Measurements from ENCODE around the gene MYBBP1A.

The MYBBP1A gene

GRCh38 chr17:4508207-4508606, 47.0 kb downstream of the MYBBP1A start:
- no peak for TF ChIP-seq CTCF (IDR thresholded peaks at IDR 0.05; ENCODE audit: borderline replicate concordance, insufficient read depth, low read depth, low read length)
- H3K4me3 ChIP-seq (ENCODE audit: low read depth, low read length) = no peak overlapping the region

GRCh38 chr17:4507361-4508111, 47.6 kb downstream of the MYBBP1A start:
- H3K4me3 ChIP-seq (ENCODE audit: low read depth, low read length) = no peak overlapping the region
- TF ChIP-seq CTCF (IDR thresholded peaks at IDR 0.05; ENCODE audit: borderline replicate concordance, insufficient read depth, low read depth, low read length) = no peak

GRCh38 chr17:4506892-4507291, 48.3 kb downstream of the MYBBP1A start:
- no peak overlapping the region for H3K4me3 ChIP-seq (ENCODE audit: low read depth, low read length)
- no peak for TF ChIP-seq CTCF (IDR thresholded peaks at IDR 0.05; ENCODE audit: borderline replicate concordance, insufficient read depth, low read depth, low read length)

GRCh38 chr17:4506175-4506813, 48.9 kb downstream of the MYBBP1A start:
- TF ChIP-seq CTCF (IDR thresholded peaks at IDR 0.05; ENCODE audit: borderline replicate concordance, insufficient read depth, low read depth, low read length) = no peak

GRCh38 chr17:4505187-4505586, 50.0 kb downstream of the MYBBP1A start:
- TF ChIP-seq CTCF (IDR thresholded peaks at IDR 0.05; ENCODE audit: borderline replicate concordance, insufficient read depth, low read depth, low read length) = no peak
- H3K4me3 ChIP-seq (ENCODE audit: low read depth, low read length) = no peak overlapping the region

More at GRCh38 chr17:4506175-4506813, 48.9 kb downstream of the MYBBP1A start:
- no peak overlapping the region for H3K4me3 ChIP-seq (ENCODE audit: low read depth, low read length)

GRCh38 chr17:4504188-4504587, 51.0 kb downstream of the MYBBP1A start:
- TF ChIP-seq CTCF (IDR thresholded peaks at IDR 0.05; ENCODE audit: borderline replicate concordance, insufficient read depth, low read depth, low read length) = no peak
- no peak overlapping the region for H3K4me3 ChIP-seq (ENCODE audit: low read depth, low read length)

All from GM12875 (cell line).